Small intestine (tissue), 7 donors: ENCODE measurements around the gene RRAS2. TPM values are rescaled to one million over a fixed set of nuclear protein-coding genes. Genes with fewer than 3 reads are reported as not detected.

Source experiments
- DNase-seq, 2 donors: peaks; one replicate each; pipeline versions ENCODE4 v3.0.0 to v3.0.0-alpha.2; 2013
- FAIRE-seq: peaks from 2 replicates; lab custom pipeline; 2012; peaks lifted over from hg19 to GRCh38; lab: Jason Lieb, UNC
- H3K27ac ChIP-seq, 3 donors: one replicate each; pipeline ENCODE4 v1.5.1; 2013; ENCODE audit warnings: low read length in 2 of 3, mild to moderate bottlenecking in 2 of 3, control low read depth in 1 of 3, inconsistent platforms in 1 of 3, low read depth in 1 of 3, moderate library complexity in 1 of 3
- H3K27me3 ChIP-seq, 3 donors: one replicate each; pipeline ENCODE4 v1.6.1; 2013; ENCODE audit warnings: low read length in 3 of 3, inconsistent platforms in 1 of 3; ENCODE audit not compliant: control insufficient read depth in 3 of 3, insufficient read depth in 3 of 3
- H3K36me3 ChIP-seq, 3 donors: one replicate each; pipeline ENCODE4 v1.6.1; 2013; ENCODE audit warnings: low read length in 3 of 3, inconsistent platforms in 1 of 3, low read depth in 1 of 3, mild to moderate bottlenecking in 1 of 3, moderate library complexity in 1 of 3; ENCODE audit not compliant: control insufficient read depth in 3 of 3, insufficient read depth in 2 of 3
- H3K4me1 ChIP-seq, 3 donors: one replicate each; pipeline ENCODE4 v1.6.1; 2013; ENCODE audit warnings: low read length in 2 of 3, inconsistent platforms in 1 of 3, low read depth in 1 of 3, mild to moderate bottlenecking in 1 of 3, moderate library complexity in 1 of 3; ENCODE audit not compliant: control insufficient read depth in 3 of 3, insufficient read depth in 2 of 3
- H3K4me3 ChIP-seq, 3 donors: one replicate each; pipeline ENCODE4 v1.5.1; 2013; ENCODE audit warnings: low read length in 3 of 3, control low read depth in 1 of 3, inconsistent platforms in 1 of 3, low read depth in 1 of 3, mild to moderate bottlenecking in 1 of 3, moderate library complexity in 1 of 3
- H3K9me3 ChIP-seq, 2 donors: one replicate each; pipeline ENCODE4 v1.6.1; 2013; ENCODE audit warnings: low read depth in 1 of 2, low read length in 1 of 2; ENCODE audit not compliant: control insufficient read depth in 2 of 2, insufficient read depth in 1 of 2
- WGBS, 3 donors: extraction: QIAGEN DNeasy Blood & Tissue Kit; methylation state at CpG; one replicate each; pipeline ENCODE4 v1.1.7; 2013; 5-methylcytosine and 5-hydroxymethylcytosine counted together
- polyA plus RNA-seq, 4 donors: library from polyadenylated mRNA; stranded (reverse) in 3 of 4; unstranded in 1 of 4; fragments of 200-250 nt in 3 of 4; fragments of 120-200 nt in 1 of 4; gene quantifications; one replicate each; pipeline versions ENCODE4 v1.2.1 to v1.2.3, GENCODE V29; 2013
- donor health status: healthy with polysubstance abuse.
- donor health status: control.
- donor health status: control.
- donor health status: Bipolar disorder and iron deficiency.
- donor health status: healthy.

Gene RRAS2
- polyA plus RNA-seq, 4 donors: 16.1 to 64.0 (median 36.3) TPM

DNA sequence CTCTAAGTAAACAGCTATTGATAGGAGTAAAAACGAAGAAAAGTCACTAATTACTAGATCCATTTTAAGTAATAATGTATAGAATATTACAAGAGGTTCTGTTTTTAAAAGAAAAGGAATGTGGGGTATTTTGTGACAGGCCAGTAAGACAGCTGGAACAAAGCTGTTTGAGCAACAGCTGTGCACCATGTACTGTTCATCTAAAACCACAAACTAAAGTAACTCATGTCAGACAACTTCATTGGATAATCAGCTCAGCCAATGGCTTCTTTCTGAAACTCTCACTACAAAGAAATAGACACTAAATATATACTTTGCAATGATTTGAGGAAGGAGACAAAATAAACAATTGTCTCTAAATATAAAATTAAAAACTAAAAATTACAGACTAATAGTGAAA is 16.1 kb downstream of the RRAS2 start:
- no peaks in the 10 kb centered on the region for H3K4me1 ChIP-seq
- H3K27ac ChIP-seq: no peak overlapping the region
- DNase-seq (no peak), FAIRE-seq (no peak)
- no peaks in the 10 kb centered on the region for H3K36me3 ChIP-seq
- peaks cover 0 to 4% of the 10 kb centered on the region in 2 donors for H3K9me3 ChIP-seq
- WGBS, 3 donors: 70 to 79% (median 73%) methylated on average over 1 of the region's 1 CpG
- H3K27me3 ChIP-seq: no peaks in the 10 kb centered on the region
- no peak overlapping the region for H3K4me3 ChIP-seq

DNA sequence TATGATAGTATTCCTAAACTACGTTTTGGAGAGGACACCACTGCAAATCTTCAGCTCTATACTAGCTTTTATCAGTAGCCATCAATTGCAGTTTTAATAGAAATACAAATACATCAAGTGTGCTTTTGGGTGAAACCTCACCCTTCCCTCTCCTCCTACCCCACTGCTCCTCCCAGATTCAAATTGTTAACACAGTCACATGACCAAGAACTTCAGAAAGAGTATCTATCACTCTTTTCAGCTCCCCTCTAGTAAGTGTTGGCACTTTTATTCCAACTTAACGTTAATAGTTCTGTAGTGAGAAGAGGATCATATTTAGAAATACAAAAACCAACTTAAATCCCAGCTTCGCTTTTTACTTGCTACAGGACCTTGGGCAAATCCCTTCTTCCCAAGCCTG is 17.0 kb downstream of the RRAS2 start:
- DNase-seq (no peak), FAIRE-seq (no peak)
- H3K36me3 ChIP-seq: no peaks in the 10 kb centered on the region
- no peaks in the 10 kb centered on the region for H3K27me3 ChIP-seq
- H3K4me3 ChIP-seq: no peak overlapping the region
- H3K27ac ChIP-seq: no peak overlapping the region
- H3K4me1 ChIP-seq: no peaks in the 10 kb centered on the region
- 74 to 82% (median 75%) methylated on average over 3 of the region's 3 CpGs for WGBS, 3 donors
- peaks cover 0 to 4% of the 10 kb centered on the region in 2 donors for H3K9me3 ChIP-seq

DNA sequence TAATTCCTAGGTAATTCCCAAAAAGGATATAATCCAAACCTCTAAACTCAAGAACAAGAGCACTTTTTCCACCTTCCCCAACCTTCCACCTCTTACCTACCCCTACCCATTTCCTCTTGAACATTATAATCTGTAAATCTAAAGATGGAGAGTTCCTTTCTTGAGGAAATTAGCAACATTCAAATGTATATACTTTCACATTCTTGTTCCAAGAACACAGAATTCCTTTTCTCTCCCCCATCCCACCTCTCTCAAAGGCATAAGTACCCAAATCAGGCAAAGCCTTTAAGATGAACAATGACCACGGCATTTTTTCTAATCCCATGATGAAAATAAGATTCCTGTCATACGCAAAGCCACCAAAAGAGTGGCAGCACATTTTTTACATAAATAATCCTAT is 18.3 kb downstream of the RRAS2 start:
- 83 to 95% (median 90%) methylated on average over 2 of the region's 2 CpGs for WGBS, 3 donors
- H3K4me1 ChIP-seq: no peaks in the 10 kb centered on the region
- H3K9me3 ChIP-seq: no peaks in the 10 kb centered on the region
- no peaks in the 10 kb centered on the region for H3K36me3 ChIP-seq
- DNase-seq (no peak), FAIRE-seq (no peak)
- H3K27ac ChIP-seq: no peak overlapping the region
- H3K4me3 ChIP-seq: no peak overlapping the region
- no peaks in the 10 kb centered on the region for H3K27me3 ChIP-seq

- no peaks in the 10 kb centered on the region for H3K9me3 ChIP-seq
- no peaks in the 10 kb centered on the region for H3K27me3 ChIP-seq
- H3K36me3 ChIP-seq: no peaks in the 10 kb centered on the region
- 54 to 70% (median 67%) methylated on average over 1 of the region's 1 CpG for WGBS, 3 donors
- FAIRE-seq (peak; percentile 19), DNase-seq (no peak)
- H3K4me1 ChIP-seq: no peaks in the 10 kb centered on the region
- no peak overlapping the region for H3K27ac ChIP-seq
- H3K4me3 ChIP-seq: no peak overlapping the region
Observed at GRCh38 chr11:14339356-14339755, 19.6 kb downstream of the RRAS2 start.

DNA sequence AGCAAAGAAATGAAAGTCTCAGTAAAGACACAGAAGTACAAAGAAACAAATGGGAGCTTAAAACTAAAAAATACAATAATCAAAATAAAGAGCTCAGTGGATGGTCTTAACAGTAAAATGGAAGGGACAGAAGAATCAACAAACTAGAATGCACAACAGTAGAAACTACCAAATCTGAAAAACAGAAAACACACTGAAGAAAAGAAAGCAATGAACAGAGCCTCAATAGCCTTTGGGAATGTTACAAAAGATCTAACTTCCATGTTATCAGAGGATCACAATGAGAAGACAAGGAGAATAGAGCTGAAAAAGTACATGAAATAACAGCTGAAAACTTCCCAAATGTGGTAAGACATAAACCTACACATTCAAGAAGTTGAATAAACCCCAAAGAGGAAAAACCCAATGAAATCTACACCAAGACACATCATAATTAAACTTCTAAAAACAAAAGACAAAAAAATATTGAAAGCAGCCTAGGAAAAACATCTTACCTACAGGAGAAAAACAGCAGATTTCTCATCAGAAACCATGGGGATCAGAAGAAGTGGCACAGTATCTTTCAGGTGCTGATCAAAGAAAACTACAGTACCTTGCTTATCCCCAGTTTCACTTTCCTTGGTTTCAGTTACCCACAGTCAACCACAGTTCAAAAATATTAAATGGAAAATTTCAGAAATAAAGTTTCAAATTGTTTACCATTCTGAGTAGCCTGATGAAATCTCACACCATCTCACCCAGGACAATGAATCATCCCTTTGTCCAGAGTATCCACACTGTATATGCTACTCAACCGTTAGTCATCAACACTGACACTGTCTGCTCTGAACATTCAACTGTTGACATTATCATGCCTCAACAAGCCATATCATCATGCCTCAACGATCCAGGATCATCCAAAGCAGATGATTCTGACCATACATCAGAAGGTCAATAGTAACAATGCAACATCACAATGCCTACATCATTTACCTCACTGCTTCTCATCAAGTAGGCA is 22.2 kb downstream of the RRAS2 start:
- no peak for FAIRE-seq
- H3K36me3 ChIP-seq: no peaks in the 10 kb centered on the region
- H3K9me3 ChIP-seq: no peaks in the 10 kb centered on the region
- no peak for DNase-seq
- H3K27ac ChIP-seq: no peak overlapping the region
- no peak overlapping the region for H3K4me3 ChIP-seq
- H3K4me1 ChIP-seq: no peaks in the 10 kb centered on the region
- 65 to 78% (median 67%) methylated on average over 2 of the region's 2 CpGs for WGBS, 3 donors
- no peaks in the 10 kb centered on the region for H3K27me3 ChIP-seq

DNA sequence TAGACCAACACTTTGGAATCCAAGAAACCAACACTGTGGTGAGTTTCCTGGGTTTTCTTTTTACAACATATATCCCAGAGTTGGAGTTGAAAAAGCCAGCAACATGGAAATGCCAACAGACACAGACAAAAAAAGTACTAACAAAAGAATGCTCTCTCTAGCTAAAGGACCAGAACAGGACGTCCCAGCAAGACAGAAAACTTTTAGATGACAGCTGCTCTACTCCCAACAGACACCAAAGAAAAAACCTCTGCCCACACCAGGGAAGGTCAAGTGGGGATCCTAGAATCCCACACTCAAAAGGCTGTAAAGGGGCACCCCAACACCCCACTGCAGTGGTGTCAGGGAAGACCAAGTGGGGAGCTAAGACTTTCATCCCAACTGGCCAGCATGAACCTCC is 23.3 kb downstream of the RRAS2 start:
- no peaks in the 10 kb centered on the region for H3K36me3 ChIP-seq
- no peak for DNase-seq
- H3K9me3 ChIP-seq: no peaks in the 10 kb centered on the region
- no peaks in the 10 kb centered on the region for H3K4me1 ChIP-seq
- no peak overlapping the region for H3K4me3 ChIP-seq
- no peaks in the 10 kb centered on the region for H3K27me3 ChIP-seq
- 78 to 86% (median 84%) methylated on average over 1 of the region's 1 CpG for WGBS, 3 donors
- no peak overlapping the region for H3K27ac ChIP-seq
- no peak for FAIRE-seq

GRCh38 chr11:14334893-14335292 is 24.1 kb downstream of the RRAS2 start:
- no peaks in the 10 kb centered on the region for H3K9me3 ChIP-seq
- H3K4me1 ChIP-seq: no peaks in the 10 kb centered on the region
- H3K27ac ChIP-seq: no peak overlapping the region
- no peaks in the 10 kb centered on the region for H3K36me3 ChIP-seq
- no peaks in the 10 kb centered on the region for H3K27me3 ChIP-seq
- WGBS, 3 donors: 85 to 86% (median 86%) methylated on average over 2 of the region's 2 CpGs
- FAIRE-seq (no peak), DNase-seq (no peak)
- H3K4me3 ChIP-seq: no peak overlapping the region

- H3K4me1 ChIP-seq: no peaks in the 10 kb centered on the region
- H3K27ac ChIP-seq: no peak overlapping the region
- 76 to 87% (median 87%) methylated on average over 1 of the region's 1 CpG for WGBS, 3 donors
- no peaks in the 10 kb centered on the region for H3K27me3 ChIP-seq
- no peaks in the 10 kb centered on the region for H3K36me3 ChIP-seq
- no peak for FAIRE-seq
- DNase-seq: no peak
- no peak overlapping the region for H3K4me3 ChIP-seq
- H3K9me3 ChIP-seq: no peaks in the 10 kb centered on the region
Observed at GRCh38 chr11:14334192-14334591, 24.8 kb downstream of the RRAS2 start.
